NOMO-1 (cell line): ENCODE data around the gene REC8.

ENCODE experiments used
- DNase-seq, 2 experiments: peaks; one replicate each; lab custom pipeline; 2025; ENCODE audit not compliant: unreplicated experiment in 2 of 2; lab: John Stamatoyannopoulos, UW

The REC8 gene

GRCh38 chr14:24156840-24157239, 15.0 kb upstream of the REC8 start:
- no peak for DNase-seq

DNA sequence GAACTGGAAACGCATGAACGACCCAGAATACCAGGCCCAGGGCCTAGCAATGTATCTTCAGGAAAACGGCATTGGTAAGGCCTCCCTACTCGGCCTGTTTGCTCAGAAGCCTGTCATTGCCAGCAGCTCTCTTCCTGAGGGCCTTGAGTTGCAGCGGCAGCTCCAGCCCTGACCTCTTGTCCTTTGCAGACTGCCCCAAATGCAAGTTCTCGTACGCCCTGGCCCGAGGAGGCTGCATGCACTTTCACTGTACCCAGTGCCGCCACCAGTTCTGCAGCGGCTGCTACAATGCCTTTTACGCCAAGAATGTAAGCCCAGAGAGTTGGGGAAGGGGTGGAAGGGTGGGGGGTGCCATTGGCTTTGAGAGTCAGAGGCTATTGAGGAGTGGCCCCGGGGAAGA, 14.5 kb upstream of the REC8 start:
- no peak for DNase-seq

DNA sequence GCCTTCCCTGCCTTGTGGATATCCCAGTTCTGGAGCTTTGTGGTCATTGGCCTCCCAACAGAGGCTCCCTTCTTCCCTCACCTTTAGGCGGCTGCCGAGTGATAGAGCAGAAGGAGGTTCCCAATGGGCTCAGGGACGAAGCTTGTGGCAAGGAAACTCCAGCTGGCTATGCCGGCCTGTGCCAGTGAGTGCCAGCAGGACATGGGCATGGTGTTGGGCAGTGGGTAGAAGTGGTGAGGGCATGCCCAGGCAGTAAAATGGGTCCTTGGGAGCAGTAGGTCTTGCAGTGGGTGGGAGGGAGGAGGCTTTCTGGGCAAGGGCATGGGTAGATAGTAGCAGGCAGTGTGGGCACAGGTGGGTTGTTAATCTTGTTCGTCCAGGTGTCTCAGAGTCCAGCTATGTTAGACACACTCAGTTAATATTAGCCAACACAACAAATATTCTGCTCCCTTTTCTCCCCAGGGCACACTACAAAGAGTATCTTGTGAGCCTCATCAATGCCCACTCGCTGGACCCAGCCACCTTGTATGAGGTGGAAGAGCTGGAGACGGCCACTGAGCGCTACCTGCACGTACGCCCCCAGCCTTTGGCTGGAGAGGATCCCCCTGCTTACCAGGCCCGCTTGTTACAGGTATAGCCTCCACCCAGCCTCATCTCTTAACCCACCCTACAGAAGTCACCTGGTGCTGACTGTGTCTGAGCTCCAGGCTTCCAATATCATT, 11.9 kb upstream of the REC8 start:
- DNase-seq = no peak

DNA sequence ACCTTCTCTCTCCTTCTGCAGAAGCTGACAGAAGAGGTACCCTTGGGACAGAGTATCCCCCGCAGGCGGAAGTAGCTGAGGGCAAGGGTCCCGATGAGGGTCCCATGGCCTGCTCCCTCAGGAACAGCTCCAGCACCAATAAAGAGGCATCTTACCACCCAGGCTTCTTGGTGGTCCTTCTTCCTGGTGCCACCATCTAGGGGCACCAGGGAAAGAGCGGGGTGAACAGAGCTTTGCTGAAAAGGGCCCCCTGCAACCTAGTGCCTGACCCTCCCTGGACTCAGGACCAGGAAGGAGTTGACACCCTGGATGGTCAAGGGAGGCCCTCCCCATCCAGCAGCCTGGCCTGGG, 11.4 kb upstream of the REC8 start:
- no peak for DNase-seq

- peak; percentile 96 to 97 for DNase-seq
Observed at GRCh38 chr14:24160850-24161804, 10.8 kb upstream of the REC8 start, which contains the start of gene IRF9. IRF9 (plus strand) TSS chr14:24161265; CDS start chr14:24162145, 880 bp downstream.

- DNase-seq = no peak
Observed at GRCh38 chr14:24162093-24162492, 9.8 kb upstream of the REC8 start.

GRCh38 chr14:24164518-24164991, 7.3 kb upstream of the REC8 start:
- no peak for DNase-seq

DNA sequence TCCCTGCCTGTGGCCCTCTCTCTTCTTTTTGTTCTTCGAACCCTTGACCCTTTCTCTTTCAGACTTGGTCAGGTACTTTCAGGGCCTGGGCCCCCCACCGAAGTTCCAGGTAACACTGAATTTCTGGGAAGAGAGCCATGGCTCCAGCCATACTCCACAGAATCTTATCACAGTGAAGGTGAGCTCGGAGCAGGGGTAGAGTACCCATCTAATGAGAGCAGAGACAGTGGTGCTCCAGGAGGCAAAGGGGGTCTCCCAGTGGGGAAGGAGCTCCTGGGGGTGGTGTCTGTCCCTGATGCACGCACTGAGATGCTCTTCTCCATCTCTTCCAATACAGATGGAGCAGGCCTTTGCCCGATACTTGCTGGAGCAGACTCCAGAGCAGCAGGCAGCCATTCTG, 6.1 kb upstream of the REC8 start:
- DNase-seq = no peak

- DNase-seq = peak in 1 of 2 experiments; percentile 1
Observed at GRCh38 chr14:24167469-24168114, 4.3 kb upstream of the REC8 start.

DNA sequence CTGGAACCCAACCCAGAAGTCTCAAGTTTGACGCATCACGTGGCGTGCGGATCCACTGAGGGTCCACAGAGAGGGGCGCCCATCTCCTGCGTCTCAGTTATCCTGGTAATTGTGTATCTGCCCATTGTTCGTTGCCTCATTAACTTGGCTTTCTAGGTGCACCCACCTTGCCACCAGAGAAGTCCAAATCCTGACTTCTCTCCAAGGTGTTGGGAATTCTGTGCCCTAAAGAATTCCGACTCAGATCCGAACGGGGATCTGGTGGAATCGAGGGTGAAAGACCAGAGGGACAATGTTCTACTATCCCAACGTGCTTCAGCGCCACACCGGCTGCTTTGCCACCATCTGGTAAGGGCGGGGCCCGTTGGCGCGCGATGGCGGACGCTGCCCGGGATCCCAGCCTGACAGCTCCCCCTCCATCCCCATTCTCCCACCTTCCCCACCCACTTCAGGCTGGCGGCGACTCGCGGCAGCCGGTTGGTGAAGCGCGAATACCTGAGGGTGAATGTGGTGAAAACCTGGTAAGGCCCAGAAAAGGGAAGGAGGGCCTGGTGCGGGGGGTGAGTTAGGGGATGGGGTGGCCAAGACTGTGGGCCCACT, 481 bp downstream of the REC8 start:
- DNase-seq = no peak

DNA sequence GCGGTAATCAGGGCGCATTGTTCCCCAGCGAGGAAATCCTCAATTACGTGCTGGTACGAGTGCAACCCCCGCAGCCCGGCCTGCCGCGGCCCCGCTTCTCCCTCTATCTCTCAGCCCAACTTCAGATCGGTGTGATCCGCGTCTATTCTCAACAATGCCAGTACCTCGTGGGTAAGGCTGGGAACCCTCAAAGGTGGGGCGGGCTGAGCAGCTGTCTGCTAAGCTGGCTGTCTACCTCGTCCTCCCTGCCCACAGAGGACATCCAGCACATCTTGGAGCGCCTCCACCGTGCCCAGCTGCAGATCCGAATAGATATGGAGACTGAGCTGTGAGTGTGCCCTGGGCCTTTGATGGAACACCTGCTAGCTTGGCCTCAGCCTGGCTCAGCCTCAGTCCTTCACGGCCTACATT, 996 bp downstream of the REC8 start:
- no peak for DNase-seq

DNA sequence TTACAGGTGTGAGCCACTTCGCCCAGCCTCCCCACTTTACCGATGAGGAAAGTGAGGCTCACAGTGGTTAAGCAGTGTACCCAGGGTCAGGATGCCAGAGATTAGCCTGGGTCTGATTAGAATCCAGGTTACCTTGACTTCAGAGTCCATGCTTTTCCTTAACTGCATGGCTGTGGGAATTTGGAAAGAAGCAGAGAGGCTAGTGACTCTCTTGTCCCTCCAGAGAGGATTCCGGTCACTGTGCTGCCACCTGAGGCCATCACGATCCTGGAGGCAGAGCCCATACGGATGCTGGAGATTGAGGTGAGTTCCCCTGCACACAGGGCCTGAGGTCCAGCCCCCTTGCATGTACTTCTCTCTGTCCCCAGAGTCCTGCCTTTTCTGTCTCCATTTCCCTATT, 4.7 kb downstream of the REC8 start:
- DNase-seq = no peak

DNA sequence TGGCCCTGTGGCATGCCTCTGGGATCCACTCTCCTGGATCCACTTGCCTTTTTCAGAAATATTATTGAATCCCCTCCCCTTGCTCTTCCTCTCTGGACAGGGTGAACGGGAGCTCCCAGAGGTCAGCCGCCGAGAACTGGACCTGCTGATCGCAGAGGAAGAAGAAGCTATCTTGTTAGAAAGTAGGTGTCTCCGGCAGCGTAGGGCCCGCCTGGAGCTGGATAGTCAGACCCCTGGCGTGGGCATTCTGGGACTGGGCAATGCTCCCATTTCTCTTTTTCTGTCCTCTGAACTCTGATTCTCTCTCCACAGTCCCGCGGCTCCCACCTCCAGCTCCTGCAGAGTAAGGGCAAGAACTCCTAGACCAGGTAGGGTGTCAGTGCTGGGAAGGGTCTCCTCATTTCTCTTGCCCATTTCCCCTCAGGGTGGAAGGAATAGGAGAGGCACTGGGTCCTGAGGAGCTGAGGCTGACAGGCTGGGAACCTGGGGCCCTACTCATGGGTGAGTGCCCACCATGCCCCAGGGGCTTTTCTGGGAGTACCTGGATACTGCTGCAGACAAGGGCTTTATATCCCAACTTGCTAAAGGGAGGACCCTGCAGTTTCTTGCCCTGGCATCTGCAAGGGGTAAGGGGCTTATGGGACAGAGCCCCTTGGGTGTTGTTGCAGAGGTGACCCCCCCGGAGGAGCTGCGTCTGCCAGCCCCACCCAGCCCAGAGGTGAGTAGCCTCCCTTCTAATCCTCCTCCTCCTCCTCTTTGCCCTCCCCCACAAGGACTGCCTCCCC, 5.4 kb downstream of the REC8 start:
- no peak for DNase-seq

GRCh38 chr14:24177891-24178290, 6.0 kb downstream of the REC8 start:
- no peak for DNase-seq

- DNase-seq = no peak
Observed at GRCh38 chr14:24178399-24179178, 6.7 kb downstream of the REC8 start.

- no peak for DNase-seq
Observed at GRCh38 chr14:24179294-24179960, 7.5 kb downstream of the REC8 start.

- no peak for DNase-seq
Observed at GRCh38 chr14:24179961-24180796, 8.3 kb downstream of the REC8 start.
